MCF 10A (cell line): Measurements from ENCODE around the gene ARHGEF39. TPM values are rescaled to one million over a fixed set of nuclear protein-coding genes. Genes with fewer than 3 reads are reported as not detected.
A peak's percentile ranks its signal among the peaks of the same experiment; 100 is the strongest.

ENCODE experiments used
- BruUV-seq: library from RNA; stranded (reverse); fragments of 400-500 nt; replicated peaks from 2 replicates; lab custom pipeline; 2021; lab: Mats Ljungman, UMichigan
- CTCF ChIA-PET: fragments of 300-600 bp; sonication (Branson Sonifier 250); formaldehyde crosslinking; extraction: SDS; loops from one replicate; lab custom pipeline; 2021; ENCODE audit warnings: antibody characterized with exemption, inconsistent platforms; lab: Yijun Ruan, JAX
- POLR2A ChIA-PET: fragments of 300-600, 350-650 bp; sonication (Branson Sonifier 250); formaldehyde crosslinking; extraction: SDS; loops from one replicate; lab custom pipeline; 2020; ENCODE audit warnings: antibody characterized with exemption, inconsistent platforms; lab: Yijun Ruan, JAX
- DNase-seq: peaks from one replicate; pipeline ENCODE4 v3.0.0-alpha.2; 2018; ENCODE audit not compliant: unreplicated experiment
- H3K27ac Mint-ChIP-seq: one replicate; pipeline ENCODE4 v1.8.0; 2022; ENCODE audit warnings: mild to moderate bottlenecking, low read depth, mixed read lengths; ENCODE audit not compliant: unreplicated experiment
- H3K27me3 Mint-ChIP-seq: one replicate; pipeline ENCODE4 v1.8.0; 2022; ENCODE audit warnings: mixed read lengths; ENCODE audit not compliant: insufficient read depth, unreplicated experiment
- H3K36me3 Mint-ChIP-seq: one replicate; pipeline ENCODE4 v1.8.0; 2022; ENCODE audit warnings: mild to moderate bottlenecking, moderate library complexity, mixed read lengths; ENCODE audit not compliant: insufficient read depth, unreplicated experiment
- H3K4me1 Mint-ChIP-seq: one replicate; pipeline ENCODE4 v1.8.0; 2022; ENCODE audit warnings: mixed read lengths; ENCODE audit not compliant: insufficient read depth, unreplicated experiment
- H3K4me3 Mint-ChIP-seq: one replicate; pipeline ENCODE4 v1.8.0; 2022; ENCODE audit warnings: mild to moderate bottlenecking, moderate library complexity, mixed read lengths; ENCODE audit not compliant: unreplicated experiment
- H3K9me3 Mint-ChIP-seq: one replicate; pipeline ENCODE4 v1.8.0; 2022; ENCODE audit warnings: mixed read lengths; ENCODE audit not compliant: unreplicated experiment
- CTCF ChIP-seq: fragments of 200-600 bp; IDR thresholded peaks from one replicate; pipeline ENCODE4 v1.8.0; 2022; ENCODE audit warnings: antibody characterized with exemption, mild to moderate bottlenecking; ENCODE audit not compliant: unreplicated experiment
- intact Hi-C: fragments of 100-400 bp; cut with micrococcal nuclease; formaldehyde crosslinking; loops from 2 replicates; pipeline ENCODE4 v1.14.1; 2022
- total RNA-seq: library from RNA; stranded (reverse); gene quantifications from 2 replicates; pipeline ENCODE4 v1.2.3, GENCODE V29; 2022

The ARHGEF39 gene
- total RNA-seq, 1 experiment from 2014 or later, result 5.1 TPM

GRCh38 chr9:35679766-35680330 is 14.9 kb upstream of the ARHGEF39 start:
- no peaks in the 10 kb centered on the region for H3K9me3 Mint-ChIP-seq
- intact Hi-C loops, result no loop called here
- no peak overlapping the region for H3K27ac Mint-ChIP-seq
- no peak overlapping the region for H3K4me3 Mint-ChIP-seq
- POLR2A ChIA-PET, result interaction anchor here (0.5 to 1.3 kb wide), 3 partner anchors 9 to 36 kb away, joined by 3 to 6 read pairs (median 3); partner anchors contain the start of gene TPM2
- TF ChIP-seq CTCF, result no peak
- CTCF ChIA-PET, result interaction anchor here (0.7 to 1.9 kb wide), 6 partner anchors 15 to 1565 kb away, joined by 3 to 7 read pairs (median 3); partner anchors contain the start of genes ARHGEF39, CCDC107 and RMRP
- H3K4me1 Mint-ChIP-seq, result peaks cover 14% of the 10 kb centered on the region
- no TSS peak for BruUV-seq
- DNase-seq, result no peak
- H3K36me3 Mint-ChIP-seq, result peaks cover 36% of the 10 kb centered on the region
- H3K27me3 Mint-ChIP-seq, result no peaks in the 10 kb centered on the region

- no TSS peak for BruUV-seq
- ChIA-PET CTCF (interaction anchor here (0.7 to 1.9 kb wide), 3 partner anchors 14 to 1565 kb away, joined by 3 to 7 read pairs (median 3); no protein-coding TSS in a partner anchor), POLR2A (interaction anchor here (0.5 to 1.3 kb wide), 3 partner anchors 9 to 66 kb away, joined by 3 to 6 read pairs (median 4); partner anchors contain the start of gene TPM2)
- no peak for TF ChIP-seq CTCF
- Mint-ChIP-seq H3K9me3 (no peaks in the 10 kb centered on the region), H3K4me3 (no peak overlapping the region), H3K4me1 (peaks cover 20% of the 10 kb centered on the region), H3K27me3 (no peaks in the 10 kb centered on the region), H3K27ac (peak overlapping the region; percentile 43), H3K36me3 (peaks cover 31% of the 10 kb centered on the region)
- DNase-seq, result no peak
- intact Hi-C loops, result no loop called here
Observed at GRCh38 chr9:35679091-35679490, 14.1 kb upstream of the ARHGEF39 start.

DNA sequence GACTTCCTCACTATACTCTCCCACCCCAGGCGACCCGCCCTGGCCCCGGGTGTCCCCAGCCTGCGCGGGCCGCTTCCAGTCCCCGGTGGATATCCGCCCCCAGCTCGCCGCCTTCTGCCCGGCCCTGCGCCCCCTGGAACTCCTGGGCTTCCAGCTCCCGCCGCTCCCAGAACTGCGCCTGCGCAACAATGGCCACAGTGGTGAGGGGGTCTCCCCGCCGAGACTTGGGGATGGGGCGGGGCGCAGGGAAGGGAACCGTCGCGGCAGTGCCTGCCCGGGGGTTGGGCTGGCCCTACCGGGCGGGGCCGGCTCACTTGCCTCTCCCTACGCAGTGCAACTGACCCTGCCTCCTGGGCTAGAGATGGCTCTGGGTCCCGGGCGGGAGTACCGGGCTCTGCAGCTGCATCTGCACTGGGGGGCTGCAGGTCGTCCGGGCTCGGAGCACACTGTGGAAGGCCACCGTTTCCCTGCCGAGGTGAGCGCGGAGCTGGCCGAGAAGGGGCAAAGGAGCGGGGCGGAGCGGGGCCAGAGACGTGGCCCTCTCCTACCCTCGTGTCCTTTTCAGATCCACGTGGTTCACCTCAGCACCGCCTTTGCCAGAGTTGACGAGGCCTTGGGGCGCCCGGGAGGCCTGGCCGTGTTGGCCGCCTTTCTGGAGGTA is 10.9 kb upstream of the ARHGEF39 start:
- Mint-ChIP-seq H3K27me3 (no peaks in the 10 kb centered on the region), H3K9me3 (no peaks in the 10 kb centered on the region), H3K36me3 (peaks cover 7% of the 10 kb centered on the region), H3K27ac (no peak overlapping the region), H3K4me1 (peaks cover 12% of the 10 kb centered on the region), H3K4me3 (no peak overlapping the region)
- no TSS peak for BruUV-seq
- DNase-seq, result no peak
- CTCF ChIA-PET, result interaction anchor here (0.7 kb wide), 1 partner anchor 53 kb away, joined by 3 read pairs; no protein-coding TSS in a partner anchor
- TF ChIP-seq CTCF, result no peak
- POLR2A ChIA-PET, result interaction anchor here (0.9 to 1.1 kb wide), 2 partner anchors 15 to 74 kb away, joined by 3 read pairs; no protein-coding TSS in a partner anchor
- intact Hi-C loops, result no loop called here

DNA sequence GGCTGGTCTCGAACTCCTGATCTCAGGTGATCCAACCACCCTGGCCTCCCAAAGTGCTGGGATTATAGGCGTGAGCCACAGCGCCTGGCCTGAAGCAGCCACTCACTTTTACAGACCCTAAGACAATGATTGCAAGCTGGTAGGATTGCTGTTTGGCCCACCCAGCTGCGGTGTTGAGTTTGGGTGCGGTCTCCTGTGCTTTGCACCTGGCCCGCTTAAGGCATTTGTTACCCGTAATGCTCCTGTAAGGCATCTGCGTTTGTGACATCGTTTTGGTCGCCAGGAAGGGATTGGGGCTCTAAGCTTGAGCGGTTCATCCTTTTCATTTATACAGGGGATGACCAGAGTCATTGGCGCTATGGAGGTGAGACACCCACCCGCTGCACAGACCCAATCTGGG is 10.2 kb upstream of the ARHGEF39 start:
- CTCF ChIA-PET, result interaction anchor here (0.6 to 0.7 kb wide), 2 partner anchors 54 to 416 kb away, joined by 3 read pairs; no protein-coding TSS in a partner anchor
- Mint-ChIP-seq H3K27me3 (no peaks in the 10 kb centered on the region), H3K4me3 (no peak overlapping the region), H3K27ac (no peak overlapping the region), H3K36me3 (peaks cover 6% of the 10 kb centered on the region), H3K4me1 (peaks cover 12% of the 10 kb centered on the region), H3K9me3 (no peaks in the 10 kb centered on the region)
- no TSS peak for BruUV-seq
- no peak for DNase-seq
- POLR2A ChIA-PET, result interaction anchor here (1.1 to 2.3 kb wide), 3 partner anchors 9 to 74 kb away, joined by 3 to 9 read pairs (median 4); no protein-coding TSS in a partner anchor
- TF ChIP-seq CTCF, result no peak
- intact Hi-C loops, result no loop called here
